Measurements from ENCODE around the gene BBS1. TPM values are rescaled to one million over a fixed set of nuclear protein-coding genes. Genes with fewer than 3 reads are reported as not detected.

Gene BBS1
- total and polyA plus RNA-seq, 10 donors = 5.2 to 60.5 (median 30.2) TPM

- Histone ChIP-seq H3K36me3 (peaks cover 0 to 57% (median 12%) of the 10 kb centered on the region in 6 donors), H3K4me1 (peaks cover 9 to 27% (median 18%) of the 10 kb centered on the region in 6 donors), H3K27me3 (replicated peaks in 1 of 7) (no peaks in the 10 kb centered on the region), H3K9me3 (no peaks in the 10 kb centered on the region), H3K27ac (peak overlapping the region in 3 of 8 donors; percentile 61 to 74 (median 72)), H3K4me3 (peak overlapping the region; percentile 72 to 97 (median 91))
- TF ChIP-seq, protein P1, sequence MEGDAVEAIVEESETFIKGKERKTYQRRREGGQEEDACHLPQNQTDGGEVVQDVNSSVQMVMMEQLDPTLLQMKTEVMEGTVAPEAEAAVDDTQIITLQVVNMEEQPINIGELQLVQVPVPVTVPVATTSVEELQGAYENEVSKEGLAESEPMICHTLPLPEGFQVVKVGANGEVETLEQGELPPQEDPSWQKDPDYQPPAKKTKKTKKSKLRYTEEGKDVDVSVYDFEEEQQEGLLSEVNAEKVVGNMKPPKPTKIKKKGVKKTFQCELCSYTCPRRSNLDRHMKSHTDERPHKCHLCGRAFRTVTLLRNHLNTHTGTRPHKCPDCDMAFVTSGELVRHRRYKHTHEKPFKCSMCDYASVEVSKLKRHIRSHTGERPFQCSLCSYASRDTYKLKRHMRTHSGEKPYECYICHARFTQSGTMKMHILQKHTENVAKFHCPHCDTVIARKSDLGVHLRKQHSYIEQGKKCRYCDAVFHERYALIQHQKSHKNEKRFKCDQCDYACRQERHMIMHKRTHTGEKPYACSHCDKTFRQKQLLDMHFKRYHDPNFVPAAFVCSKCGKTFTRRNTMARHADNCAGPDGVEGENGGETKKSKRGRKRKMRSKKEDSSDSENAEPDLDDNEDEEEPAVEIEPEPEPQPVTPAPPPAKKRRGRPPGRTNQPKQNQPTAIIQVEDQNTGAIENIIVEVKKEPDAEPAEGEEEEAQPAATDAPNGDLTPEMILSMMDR (IDR thresholded peaks at IDR 0.05 in 8 of 11, conservative IDR thresholded peaks at IDR 0.05 in 3 of 11) = no peak
- no peak for TF ChIP-seq POLR2A (IDR thresholded peaks at IDR 0.05)
- TF ChIP-seq POLR2AphosphoS5 (IDR thresholded peaks at IDR 0.05) = no peak
- DNase-seq = no peak
- intact Hi-C loops (cut with DNase I; ENCODE audit: low total_unique reads) = no loop called here
- WGBS, 5 donors = 12 to 20% (median 18%) methylated on average over 5 of the region's 5 CpGs
Observed at GRCh38 chr11:66510990-66511339, 530 bp downstream of the BBS1 start.

DNA sequence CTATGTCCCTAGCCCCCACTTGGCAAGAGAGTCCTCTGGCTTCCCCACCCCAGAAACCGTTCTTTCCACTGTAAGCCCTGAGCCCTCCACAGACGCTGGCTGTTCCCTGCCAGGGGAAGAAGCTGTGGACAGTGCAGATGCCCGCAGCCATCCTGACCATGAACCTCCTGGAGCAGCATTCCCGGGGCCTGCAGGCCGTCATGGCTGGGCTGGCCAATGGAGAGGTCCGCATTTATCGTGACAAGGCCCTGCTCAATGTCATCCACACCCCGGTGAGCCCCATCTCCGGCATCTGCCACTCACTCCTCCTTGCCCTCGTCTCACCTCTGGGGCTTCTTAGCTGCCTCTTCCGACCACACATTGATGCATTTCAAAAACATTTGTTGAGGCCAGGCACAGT, 13.2 kb downstream of the BBS1 start:
- intact Hi-C loops (cut with DNase I; ENCODE audit: low total_unique reads) = no loop called here
- Histone ChIP-seq H3K4me1 (no peaks in the 10 kb centered on the region), H3K4me3 (no peak overlapping the region), H3K36me3 (peaks cover 2 to 89% (median 57%) of the 10 kb centered on the region in 6 donors), H3K27ac (no peak overlapping the region), H3K9me3 (no peaks in the 10 kb centered on the region), H3K27me3 (replicated peaks in 1 of 7) (no peaks in the 10 kb centered on the region)
- DNase-seq = no peak
- TF ChIP-seq POLR2AphosphoS5 (IDR thresholded peaks at IDR 0.05) (peak in 1 of 3 donors; percentile 35), POLR2A (IDR thresholded peaks at IDR 0.05) (no peak)
- TF ChIP-seq, protein P1 (IDR thresholded peaks at IDR 0.05 in 8 of 11, conservative IDR thresholded peaks at IDR 0.05 in 3 of 11) = no peak
- WGBS, 5 donors = 93 to 96% (median 94%) methylated on average over 11 of the region's 11 CpGs

- H3K27ac ChIP-seq = no peak overlapping the region
- no peak overlapping the region for H3K4me3 ChIP-seq
- H3K27me3 ChIP-seq (replicated peaks in 1 of 7) = no peaks in the 10 kb centered on the region
- 89 to 98% (median 95%) methylated on average over 10 of the region's 10 CpGs for WGBS, 5 donors
- TF ChIP-seq POLR2A (IDR thresholded peaks at IDR 0.05) (no peak), POLR2AphosphoS5 (IDR thresholded peaks at IDR 0.05) (no peak)
- TF ChIP-seq, protein P1 (IDR thresholded peaks at IDR 0.05 in 8 of 11, conservative IDR thresholded peaks at IDR 0.05 in 3 of 11) = no peak
- peaks cover 2 to 86% (median 53%) of the 10 kb centered on the region in 6 donors for H3K36me3 ChIP-seq
- no peaks in the 10 kb centered on the region for H3K9me3 ChIP-seq
- H3K4me1 ChIP-seq = no peaks in the 10 kb centered on the region
- intact Hi-C loops (cut with DNase I; ENCODE audit: low total_unique reads) = no loop called here
- no peak for DNase-seq
Observed at GRCh38 chr11:66524304-66525040, 14.0 kb downstream of the BBS1 start.

DNA sequence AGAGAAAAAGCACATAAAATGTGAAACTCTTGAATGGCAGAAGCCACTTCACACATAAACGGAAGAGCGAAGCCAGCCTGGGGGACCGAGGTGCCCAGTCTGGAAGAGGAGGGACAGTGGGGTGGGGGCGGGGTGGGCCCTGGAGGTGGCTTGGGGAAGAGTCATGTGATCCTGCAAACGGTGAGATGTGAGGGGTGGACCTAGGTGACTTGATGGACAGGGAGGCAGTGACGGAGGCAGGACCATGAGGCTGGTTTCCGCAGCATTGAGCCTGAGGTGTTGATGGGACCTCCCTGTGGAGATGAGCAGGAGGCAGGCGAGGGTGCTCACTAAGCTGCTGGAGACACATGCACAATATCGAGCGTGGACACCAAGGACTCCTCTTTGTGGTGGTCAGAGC, 18.6 kb downstream of the BBS1 start:
- 83 to 91% (median 84%) methylated on average over 10 of the region's 10 CpGs for WGBS, 5 donors
- Histone ChIP-seq H3K27me3 (replicated peaks in 1 of 7) (no peaks in the 10 kb centered on the region), H3K4me1 (no peaks in the 10 kb centered on the region), H3K36me3 (peaks cover 0 to 83% (median 19%) of the 10 kb centered on the region in 6 donors), H3K27ac (no peak overlapping the region), H3K9me3 (no peaks in the 10 kb centered on the region), H3K4me3 (no peak overlapping the region)
- intact Hi-C loops (cut with DNase I; ENCODE audit: low total_unique reads) = no loop called here
- no peak for DNase-seq
- no peak for TF ChIP-seq POLR2A (IDR thresholded peaks at IDR 0.05)
- TF ChIP-seq, protein P1 (IDR thresholded peaks at IDR 0.05 in 8 of 11, conservative IDR thresholded peaks at IDR 0.05 in 3 of 11) = no peak
- no peak for TF ChIP-seq POLR2AphosphoS5 (IDR thresholded peaks at IDR 0.05)
